SK-N-MC (cell line): ENCODE measurements around the gene PCSK2.

Experiments used
- EZH2 ChIP-seq: fragments of 200-600 bp; sonication (generic); IDR thresholded peaks from one replicate; pipeline ENCODE4 v1.6.1; 2017; ENCODE audit warnings: antibody characterized with exemption
- POLR2AphosphoS5 ChIP-seq: IDR thresholded peaks from 2 replicates; pipeline ENCODE4 v1.6.1; 2012; ENCODE audit warnings: mild to moderate bottlenecking, low read depth, low read length, borderline replicate concordance

DNA sequence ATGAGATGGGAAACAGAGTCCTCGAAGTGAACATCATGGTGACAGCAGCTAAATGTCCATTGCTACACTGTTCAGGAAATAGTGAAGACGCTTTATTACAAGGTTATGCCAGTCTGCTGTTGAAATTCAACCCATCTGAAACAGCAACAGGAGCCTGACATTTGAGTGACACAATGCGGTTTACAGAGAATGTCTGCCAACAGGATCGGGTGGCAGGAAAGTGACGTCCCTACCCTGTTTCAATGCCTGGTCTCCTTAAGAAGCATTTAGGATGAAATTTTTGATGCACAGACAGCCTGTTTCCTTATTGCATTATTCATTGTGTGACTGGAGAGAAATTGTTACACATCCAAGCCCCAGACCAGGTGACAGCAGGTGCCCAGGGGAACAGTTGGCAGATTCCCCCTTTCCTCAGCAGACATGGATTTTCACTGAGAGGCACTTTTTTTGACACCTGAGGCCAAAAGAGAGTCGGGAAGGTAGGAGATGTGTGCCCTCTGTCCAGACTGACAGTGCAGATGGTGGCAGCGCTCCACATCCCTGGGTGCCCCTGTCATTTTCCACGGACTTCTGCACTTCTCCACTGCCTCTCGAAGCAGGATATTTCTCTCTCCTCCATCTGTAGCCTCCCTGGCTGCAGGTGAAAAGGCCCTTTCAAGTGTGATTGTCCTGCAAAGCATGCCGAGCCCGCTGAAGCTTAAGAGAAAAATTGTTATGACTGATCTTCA, 216.5 kb downstream of the PCSK2 start:
- TF ChIP-seq POLR2AphosphoS5 (no peak), EZH2 (no peak)
